ENCODE measurements around the gene AMY1A. TPM values are rescaled to one million over a fixed set of nuclear protein-coding genes. Genes with fewer than 3 reads are reported as not detected.
"Not testable (repeated sequence)": the region's sequence is repeated elsewhere in the genome, so short reads cannot be mapped to it uniquely, and the experiment has no call there.

Gene AMY1A
- total RNA-seq, 1 donor from 2014 or later: not detected

GRCh38 chr1:103700669-103701068, 45.1 kb downstream of the AMY1A start:
- not testable (repeated sequence) for DNase-seq (ENCODE audit: low spot score); H3K27me3 Mint-ChIP-seq (ENCODE audit: unreplicated experiment); H3K9me3 Mint-ChIP-seq (ENCODE audit: unreplicated experiment); H3K27ac Mint-ChIP-seq (ENCODE audit: unreplicated experiment); H3K4me3 Mint-ChIP-seq (ENCODE audit: unreplicated experiment); H3K4me1 Mint-ChIP-seq (ENCODE audit: unreplicated experiment); H3K36me3 Mint-ChIP-seq (ENCODE audit: low read depth, unreplicated experiment)

- DNase-seq (ENCODE audit: low spot score); H3K27me3 Mint-ChIP-seq (ENCODE audit: unreplicated experiment); H3K27ac Mint-ChIP-seq (ENCODE audit: unreplicated experiment); H3K4me1 Mint-ChIP-seq (ENCODE audit: unreplicated experiment); H3K36me3 Mint-ChIP-seq (ENCODE audit: low read depth, unreplicated experiment); H3K9me3 Mint-ChIP-seq (ENCODE audit: unreplicated experiment); H3K4me3 Mint-ChIP-seq (ENCODE audit: unreplicated experiment): not testable (repeated sequence)
Measured at GRCh38 chr1:103701256-103701655, 45.7 kb downstream of the AMY1A start.

- H3K9me3 Mint-ChIP-seq (ENCODE audit: unreplicated experiment); H3K36me3 Mint-ChIP-seq (ENCODE audit: low read depth, unreplicated experiment); DNase-seq (ENCODE audit: low spot score); H3K4me1 Mint-ChIP-seq (ENCODE audit: unreplicated experiment); H3K27me3 Mint-ChIP-seq (ENCODE audit: unreplicated experiment); H3K27ac Mint-ChIP-seq (ENCODE audit: unreplicated experiment); H3K4me3 Mint-ChIP-seq (ENCODE audit: unreplicated experiment): not testable (repeated sequence)
Measured at GRCh38 chr1:103707670-103708069, 52.1 kb downstream of the AMY1A start.

- not testable (repeated sequence) for H3K27ac Mint-ChIP-seq (ENCODE audit: unreplicated experiment); H3K4me3 Mint-ChIP-seq (ENCODE audit: unreplicated experiment); H3K36me3 Mint-ChIP-seq (ENCODE audit: low read depth, unreplicated experiment); H3K4me1 Mint-ChIP-seq (ENCODE audit: unreplicated experiment); DNase-seq (ENCODE audit: low spot score); H3K9me3 Mint-ChIP-seq (ENCODE audit: unreplicated experiment); H3K27me3 Mint-ChIP-seq (ENCODE audit: unreplicated experiment)
Measured at GRCh38 chr1:103710381-103710780, 54.8 kb downstream of the AMY1A start.

Other genes starting within 250 kb of the AMY1A start
- 16.9 TPM for gene RNPC3, start 130.1 kb upstream of the AMY1A start, total RNA-seq (ENCODE audit: unreplicated experiment)
- gene AMY2B, start 84.2 kb upstream of the AMY1A start, total RNA-seq (ENCODE audit: unreplicated experiment): 3.4 TPM
- not detected for gene AMY2A, start 38.3 kb upstream of the AMY1A start, total RNA-seq (ENCODE audit: unreplicated experiment)
- gene AMY1B, start 40.5 kb downstream of the AMY1A start, total RNA-seq (ENCODE audit: unreplicated experiment): not detected
- not detected for gene AMY1C, start 94.1 kb downstream of the AMY1A start, total RNA-seq (ENCODE audit: unreplicated experiment)

Measured in endothelial cell (in vitro differentiated cells).